GM12878 (cell line): ENCODE measurements around the gene KRT71. TPM values are rescaled to one million over a fixed set of nuclear protein-coding genes. Genes with fewer than 3 reads are reported as not detected.

Experiments
- ATAC-seq: fragments of 200-7000 bp; cut with Tn5 transposase; 3 replicates; pipeline ENCODE4 v1.9.1; 2020; ENCODE audit warnings: mild to moderate bottlenecking, moderate library complexity
- BruUV-seq: library from RNA; stranded (reverse); fragments of 400-500 nt; replicated peaks from 2 replicates; lab custom pipeline; 2021; lab: Mats Ljungman, UMichigan
- CTCF ChIA-PET: fragments of 300-600 bp; sonication (Branson Sonifier 250); formaldehyde crosslinking; extraction: SDS; loops from one replicate; lab custom pipeline; 2021; ENCODE audit warnings: inconsistent platforms; lab: Yijun Ruan, JAX
- POLR2A ChIA-PET: fragments of 350-600 bp; formaldehyde crosslinking; extraction: SDS; loops from one replicate; lab custom pipeline; 2021; ENCODE audit warnings: inconsistent platforms; lab: Charles Lee
- RAD21 ChIA-PET: fragments of 300-600 bp; sonication (Branson Sonifier 250); formaldehyde crosslinking; loops from one replicate; lab custom pipeline; 2023; ENCODE audit warnings: antibody characterized with exemption; ENCODE audit not compliant: unreplicated experiment; lab: Charles Lee
- SMC1A ChIA-PET: fragments of 300-600 bp; sonication (Branson Sonifier 250); formaldehyde crosslinking; loops from one replicate; lab custom pipeline; 2023; ENCODE audit not compliant: unreplicated experiment, uncharacterized antibody; lab: Charles Lee
- DNase-seq: peaks from one replicate; pipeline ENCODE4 v3.0.0-alpha.2; 2011; ENCODE audit warnings: low read depth, low spot score
- FAIRE-seq: peaks from 3 replicates; lab custom pipeline; 2011; peaks lifted over from hg19 to GRCh38; lab: Jason Lieb, UNC
- H2AFZ ChIP-seq: 2 replicates; pipeline ENCODE4 v1.6.0; 2011; ENCODE audit warnings: low read depth, low read length, control low read depth; ENCODE audit not compliant: control insufficient read depth
- H3K27ac ChIP-seq: 2 replicates; pipeline ENCODE4 v1.5.1; 2011; ENCODE audit warnings: control low read depth; ENCODE audit not compliant: control insufficient read depth, insufficient read depth
- H3K27me3 ChIP-seq, 2 experiments: replicated peaks in 1 of 2; 2 replicates each; pipeline versions ENCODE4 v1.6.0 to v1.6.1; 2011; ENCODE audit warnings: low read length in 1 of 2; ENCODE audit not compliant: control insufficient read depth in 2 of 2, insufficient read depth in 2 of 2
- H3K36me3 ChIP-seq, 2 experiments: 2 replicates each; pipeline ENCODE4 v1.5.1; 2011; ENCODE audit warnings: low read length in 1 of 2; ENCODE audit not compliant: control insufficient read depth in 2 of 2, insufficient read depth in 2 of 2
- H3K4me1 ChIP-seq: 2 replicates; pipeline ENCODE4 v1.6.1; 2011; ENCODE audit warnings: mild to moderate bottlenecking, low read length, moderate library complexity, mixed read lengths; ENCODE audit not compliant: control insufficient read depth, insufficient read depth
- H3K4me2 ChIP-seq: 2 replicates; pipeline ENCODE4 v1.6.0; 2011; ENCODE audit warnings: control low read depth; ENCODE audit not compliant: control insufficient read depth, insufficient read depth
- H3K4me3 ChIP-seq: fragments of 200-600 bp; sonication (generic); 2 replicates; pipeline ENCODE4 v1.5.1; 2016
- H3K79me2 ChIP-seq: 2 replicates; pipeline ENCODE4 v1.6.0; 2011; ENCODE audit warnings: low read length; ENCODE audit not compliant: control insufficient read depth, insufficient read depth
- H3K9ac ChIP-seq: 2 replicates; pipeline ENCODE4 v1.8.0; 2011; ENCODE audit warnings: low read length, control low read depth, mixed read lengths; ENCODE audit not compliant: control insufficient read depth, insufficient read depth
- H3K9me3 ChIP-seq: replicated peaks from 3 replicates; pipeline ENCODE4 v1.5.1; 2011; ENCODE audit warnings: mild to moderate bottlenecking, low read length; ENCODE audit not compliant: control insufficient read depth, insufficient read depth
- H4K20me1 ChIP-seq: 2 replicates; pipeline ENCODE4 v1.6.0; 2011; ENCODE audit not compliant: control insufficient read depth, insufficient read depth
- ASH2L ChIP-seq: fragments of 300-600, 200-600 bp; sonication (generic); IDR thresholded peaks from 2 replicates; pipeline ENCODE4 v1.6.1; 2017; ENCODE audit warnings: low read depth, mild to moderate bottlenecking, borderline replicate concordance
- EZH2 ChIP-seq: IDR thresholded peaks from 2 replicates; pipeline ENCODE4 v1.6.1; 2012; ENCODE audit warnings: low read depth, mild to moderate bottlenecking, control low read depth, inconsistent platforms, low read length, borderline replicate concordance; ENCODE audit not compliant: control insufficient read depth
- NKRF ChIP-seq: fragments of 450-650 bp; conservative IDR thresholded peaks from 2 replicates; pipeline ENCODE4 v1.6.1; 2017; ENCODE audit warnings: mild to moderate bottlenecking, moderate library complexity
- PKNOX1 ChIP-seq: fragments of 450-650 bp; IDR thresholded peaks from 2 replicates; pipeline ENCODE4 v1.6.1; 2016; ENCODE audit warnings: mild to moderate bottlenecking
- POU2F2 ChIP-seq: IDR thresholded peaks from 3 replicates; pipeline ENCODE4 v1.6.1; 2011; ENCODE audit warnings: low read depth, mild to moderate bottlenecking, low read length, borderline replicate concordance
- RAD51 ChIP-seq: fragments of 450-650 bp; IDR thresholded peaks from 2 replicates; pipeline ENCODE4 v1.6.1; 2016; ENCODE audit warnings: moderate library complexity, mild to moderate bottlenecking, inconsistent platforms
- WGBS: methylation state at CpG from one replicate; pipeline ENCODE4 v1.1.6; 2016; ENCODE audit warnings: low lambda C conversion rate; ENCODE audit not compliant: insufficient replicate concordance, insufficient coverage; ENCODE audit errors: missing lambda C conversion rate; 5-methylcytosine and 5-hydroxymethylcytosine counted together
- in situ Hi-C: fragments of 300-500 bp; cut with MboI; formaldehyde crosslinking; loops from 9 replicates; pipeline ENCODE4 v1.14.3; 2018; ENCODE audit warnings: mixed read lengths
- intact Hi-C: fragments of 100-400 bp; cut with micrococcal nuclease; formaldehyde crosslinking; loops from one replicate; pipeline ENCODE4 v1.14.2; 2022; ENCODE audit not compliant: unreplicated experiment
- polyA plus RNA-seq, 11 experiments: library from polyadenylated mRNA; depleted of rRNA in 4 of 11; unstranded in 6 of 11; stranded (reverse) in 5 of 11; fragments of >200 nt; fragmentation: Nextera tagmentation in 4 of 11; fragmentation: Illumina TruSeq in 1 of 11; extraction: Ambion mirVana in 4 of 11; extraction: Trizol in 1 of 11; gene quantifications; 1 replicate in 1 of 11; 2 replicates in 10 of 11; pipeline versions ENCODE4 v1.2.1 to v1.2.3, GENCODE V29; 2011 to 2016; ENCODE audit warnings: inconsistent platforms in 2 of 11, missing spikeins in 2 of 11, low read depth in 1 of 11
- total RNA-seq, 4 experiments: library from RNA; depleted of rRNA in 3 of 4; stranded (reverse); fragments of >200 nt in 3 of 4; fragmentation: Illumina TruSeq in 1 of 4; extraction: Trizol in 1 of 4; gene quantifications; 2 replicates each; pipeline versions ENCODE4 v1.2.1 to v1.2.3, GENCODE V29; 2013 to 2021

The KRT71 gene
- total and polyA plus RNA-seq, 10 of the 15 experiments (the other 5 are each of a cell fraction or from before 2014, with no cell fraction given): not detected

- no peak for DNase-seq
- Histone ChIP-seq H3K4me3 (no peak overlapping the region), H3K9me3 (no peaks in the 10 kb centered on the region; the same call in 1 of the 3 replicates), H3K9ac (no peak overlapping the region), H3K27ac (no peak overlapping the region), H2AFZ (no peak overlapping the region), H3K79me2 (no peaks in the 10 kb centered on the region), H3K4me2 (no peak overlapping the region), H4K20me1 (no peaks in the 10 kb centered on the region), H3K4me1 (no peaks in the 10 kb centered on the region), H3K36me3 (no peaks in the 10 kb centered on the region), H3K27me3 (no peaks in the 10 kb centered on the region)
- in situ Hi-C loops: no loop called here
- no TSS peak for BruUV-seq
- intact Hi-C loops: loop anchor here (10.0 kb wide), 1 partner anchor 133 kb away; no protein-coding TSS in a partner anchor
- WGBS: 3% methylated on average over 5 of the region's 5 CpGs
- ChIA-PET RAD21 (no interaction called here), POLR2A (no interaction called here), SMC1A (no interaction called here), CTCF (no interaction called here)
- no peak for FAIRE-seq
- no peak for ATAC-seq
- TF ChIP-seq RAD51 (no peak), NKRF (no peak), POU2F2 (no peak), ASH2L (no peak), EZH2 (no peak), PKNOX1 (no peak)
Observed at GRCh38 chr12:52508211-52508610, 44.7 kb downstream of the KRT71 start.
